PC-9 (cell line): Measurements from ENCODE around the gene MAP4K4. TPM values are rescaled to one million over a fixed set of nuclear protein-coding genes. Genes with fewer than 3 reads are reported as not detected.
A peak's percentile ranks its signal among the peaks of the same experiment; 100 is the strongest.

Experiments used
- BruUV-seq: library from RNA; stranded (reverse); fragments of 400-500 nt; replicated peaks from 2 replicates; lab custom pipeline; 2021; lab: Mats Ljungman, UMichigan
- CTCF ChIA-PET: fragments of 300-600 bp; sonication (Branson Sonifier 250); formaldehyde crosslinking; loops from one replicate; lab custom pipeline; 2022; ENCODE audit warnings: antibody characterized with exemption; lab: Charles Lee
- POLR2A ChIA-PET: fragments of 300-600 bp; sonication (Branson Sonifier 250); formaldehyde crosslinking; loops from one replicate; lab custom pipeline; 2022; ENCODE audit warnings: antibody characterized with exemption; ENCODE audit not compliant: unreplicated experiment; lab: Charles Lee
- DNase-seq, 2 experiments: peaks; one replicate each; pipeline versions ENCODE4 v3.0.0 to v3.0.0-alpha.2; 2015 to 2022; ENCODE audit warnings: mixed read lengths in 1 of 2
- H2AFZ ChIP-seq: fragments of 200-600 bp; sonication (generic); 2 replicates; pipeline ENCODE4 v1.8.1; 2017; ENCODE audit warnings: antibody characterized with exemption
- H3F3A ChIP-seq: fragments of 200-600 bp; sonication (generic); 2 replicates; pipeline ENCODE4 v1.8.1; 2017; ENCODE audit warnings: antibody characterized with exemption, mild to moderate bottlenecking, low read depth; ENCODE audit not compliant: insufficient read depth
- H3K27ac ChIP-seq: fragments of 200-600 bp; sonication (generic); 2 replicates; pipeline ENCODE4 v1.6.1; 2016; ENCODE audit warnings: mixed run types
- H3K27me3 ChIP-seq: fragments of 200-600 bp; sonication (generic); 2 replicates; pipeline ENCODE4 v1.6.1; 2016; ENCODE audit warnings: low read depth, mixed run types; ENCODE audit not compliant: insufficient read depth
- H3K36me3 ChIP-seq: fragments of 200-600 bp; sonication (generic); 2 replicates; pipeline ENCODE4 v1.6.1; 2016; ENCODE audit warnings: low read depth, mixed run types
- H3K4me1 ChIP-seq: fragments of 200-600 bp; sonication (generic); replicated peaks from 2 replicates; pipeline ENCODE4 v1.6.1; 2016; ENCODE audit warnings: mixed run types; ENCODE audit not compliant: insufficient read depth
- H3K4me2 ChIP-seq: fragments of 200-600 bp; sonication (generic); 2 replicates; pipeline ENCODE4 v1.6.1; 2017; ENCODE audit warnings: mixed run types
- H3K4me3 ChIP-seq: fragments of 200-600 bp; sonication (generic); 2 replicates; pipeline ENCODE4 v1.6.1; 2016; ENCODE audit warnings: mixed run types
- H3K79me2 ChIP-seq: fragments of 200-600 bp; sonication (generic); 2 replicates; pipeline ENCODE4 v1.6.1; 2017; ENCODE audit warnings: low read depth, mixed run types
- H3K9me2 ChIP-seq: fragments of 200-600 bp; sonication (generic); 2 replicates; pipeline ENCODE4 v1.8.1; 2017; ENCODE audit warnings: mild to moderate bottlenecking; ENCODE audit not compliant: insufficient read depth
- H3K9me3 ChIP-seq: fragments of 200-600 bp; sonication (generic); 2 replicates; pipeline ENCODE4 v1.8.1; 2016; ENCODE audit warnings: low read depth; ENCODE audit not compliant: insufficient read depth
- H4K20me1 ChIP-seq: fragments of 200-600 bp; sonication (generic); 2 replicates; pipeline ENCODE4 v1.8.1; 2017; ENCODE audit not compliant: insufficient read depth
- CTCF ChIP-seq: fragments of 200-600 bp; sonication (generic); conservative IDR thresholded peaks from 2 replicates; pipeline ENCODE4 v1.6.1; 2017; ENCODE audit warnings: mixed run types, antibody characterized with exemption, mild to moderate bottlenecking, moderate library complexity
- EZH2 ChIP-seq: fragments of 200-600 bp; sonication (generic); IDR thresholded peaks from 2 replicates; pipeline ENCODE4 v1.8.0; 2017; ENCODE audit warnings: antibody characterized with exemption, low read depth
- intact Hi-C: fragments of 100-400 bp; cut with micrococcal nuclease; formaldehyde crosslinking; loops from one replicate; pipeline ENCODE4 v1.10.0; 2022; ENCODE audit not compliant: unreplicated experiment
- total RNA-seq: library from RNA; stranded (reverse); gene quantifications from 2 replicates; pipeline ENCODE4 v1.2.3, GENCODE V29; 2021

Gene MAP4K4
- total RNA-seq, 1 experiment from 2014 or later: 129 TPM

GRCh38 chr2:101790857-101791256 is 93.3 kb downstream of the MAP4K4 start:
- no peak for TF ChIP-seq CTCF
- TF ChIP-seq EZH2: no peak
- Histone ChIP-seq H3K79me2 (peaks cover 99% of the 10 kb centered on the region), H3K27me3 (no peaks in the 10 kb centered on the region), H3K9me2 (no peaks in the 10 kb centered on the region), H3K4me3 (no peak overlapping the region), H3K27ac (no peak overlapping the region), H3F3A (peaks cover 61% of the 10 kb centered on the region), H3K4me1 (peaks cover 41% of the 10 kb centered on the region), H2AFZ (no peak overlapping the region), H3K9me3 (no peaks in the 10 kb centered on the region), H3K36me3 (peaks cover 23% of the 10 kb centered on the region), H4K20me1 (peaks cover 57% of the 10 kb centered on the region), H3K4me2 (no peak overlapping the region)
- ChIA-PET POLR2A (no interaction called here), CTCF (no interaction called here)
- BruUV-seq: no TSS peak
- intact Hi-C loops: no loop called here
- DNase-seq: no peak

- DNase-seq: no peak
These were observed 94.7 kb downstream of the MAP4K4 start for GRCh38 chr2:101792208-101792607.

GRCh38 chr2:101793277-101793969 is 95.9 kb downstream of the MAP4K4 start:
- Histone ChIP-seq H3K27me3 (no peaks in the 10 kb centered on the region), H3K9me2 (no peaks in the 10 kb centered on the region), H2AFZ (no peak overlapping the region), H3K36me3 (peaks cover 23% of the 10 kb centered on the region), H3K27ac (no peak overlapping the region), H3F3A (peaks cover 43% of the 10 kb centered on the region), H3K4me2 (no peak overlapping the region), H3K9me3 (no peaks in the 10 kb centered on the region), H4K20me1 (peaks cover 44% of the 10 kb centered on the region), H3K79me2 (peaks cover 99% of the 10 kb centered on the region), H3K4me1 (peaks cover 17% of the 10 kb centered on the region), H3K4me3 (no peak overlapping the region)
- intact Hi-C loops: no loop called here
- BruUV-seq: TSS peak; percentile 10
- POLR2A ChIA-PET: no interaction called here
- TF ChIP-seq CTCF: no peak
- TF ChIP-seq EZH2: no peak
- CTCF ChIA-PET: no interaction called here
- DNase-seq: no peak

More at GRCh38 chr2:101792208-101792607, 94.7 kb downstream of the MAP4K4 start:
- intact Hi-C loops: no loop called here
- Histone ChIP-seq H3K36me3 (peaks cover 23% of the 10 kb centered on the region), H3K4me2 (no peak overlapping the region), H3K4me1 (peaks cover 29% of the 10 kb centered on the region), H3F3A (peaks cover 54% of the 10 kb centered on the region), H3K27ac (no peak overlapping the region), H4K20me1 (peaks cover 52% of the 10 kb centered on the region), H3K4me3 (no peak overlapping the region), H3K9me3 (no peaks in the 10 kb centered on the region), H3K9me2 (no peaks in the 10 kb centered on the region), H2AFZ (no peak overlapping the region), H3K27me3 (no peaks in the 10 kb centered on the region), H3K79me2 (peaks cover 99% of the 10 kb centered on the region)
- POLR2A ChIA-PET: no interaction called here
- CTCF ChIA-PET: interaction anchor here (0.7 kb wide), 2 partner anchors 40 to 574 kb away, joined by 3 read pairs; no protein-coding TSS in a partner anchor
- TF ChIP-seq CTCF (no peak), EZH2 (no peak)
- no TSS peak for BruUV-seq
